Head of caudate nucleus (tissue), 42 donors: ENCODE measurements around the gene ADORA3.

Source experiments
- DNase-seq, 42 donors: peaks; one replicate each; pipeline versions ENCODE4 v3.0.0 to v3.0.0-alpha.2; 2020 to 2021; ENCODE audit warnings: mixed read lengths in 7 of 42
- intact Hi-C: fragments of 100-400 bp; cut with DNase I; formaldehyde crosslinking; loops from one replicate; pipeline ENCODE4 v1.15.0; 2022

ADORA3 gene

GRCh38 chr1:111512132-111512889 lies 8.9 kb upstream of the ADORA3 start:
- DNase-seq = peak in 1 of 42 donors; percentile 6
- intact Hi-C loops = loop anchor here (10.0 kb wide), 1 partner anchor 102 kb away; the partner anchor contains the start of gene RAP1A

- intact Hi-C loops = loop anchor here (10.0 kb wide), 1 partner anchor 103 kb away; the partner anchor contains the start of gene RAP1A
- DNase-seq = no peak
These were observed 7.9 kb upstream of the ADORA3 start for GRCh38 chr1:111511370-111511769.

DNA sequence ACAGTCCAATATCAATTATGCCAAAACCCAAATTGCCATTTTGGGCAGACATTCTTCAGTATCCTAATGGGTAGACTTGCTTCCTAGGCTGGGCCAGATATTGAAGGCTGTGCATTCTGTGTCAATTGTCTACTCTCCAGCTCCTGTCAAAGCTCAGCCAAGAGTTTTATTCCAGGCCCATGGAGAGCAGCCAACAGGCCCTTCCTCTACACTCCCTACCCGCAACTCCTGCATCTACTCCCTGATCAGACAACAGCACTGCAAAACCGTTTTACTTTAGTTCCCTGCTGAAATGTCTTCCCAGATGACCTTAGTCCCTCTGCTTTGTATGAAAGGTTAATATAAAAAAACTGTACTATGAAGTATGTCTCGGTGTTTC lies 6.6 kb upstream of the ADORA3 start:
- intact Hi-C loops = loop anchor here (2.0 to 10.0 kb wide), 3 partner anchors 105 to 245 kb away; partner anchors contain the start of genes DDX20 and RAP1A
- peak in 13 of 42 donors; percentile 32 to 76 (median 48) for DNase-seq

DNA sequence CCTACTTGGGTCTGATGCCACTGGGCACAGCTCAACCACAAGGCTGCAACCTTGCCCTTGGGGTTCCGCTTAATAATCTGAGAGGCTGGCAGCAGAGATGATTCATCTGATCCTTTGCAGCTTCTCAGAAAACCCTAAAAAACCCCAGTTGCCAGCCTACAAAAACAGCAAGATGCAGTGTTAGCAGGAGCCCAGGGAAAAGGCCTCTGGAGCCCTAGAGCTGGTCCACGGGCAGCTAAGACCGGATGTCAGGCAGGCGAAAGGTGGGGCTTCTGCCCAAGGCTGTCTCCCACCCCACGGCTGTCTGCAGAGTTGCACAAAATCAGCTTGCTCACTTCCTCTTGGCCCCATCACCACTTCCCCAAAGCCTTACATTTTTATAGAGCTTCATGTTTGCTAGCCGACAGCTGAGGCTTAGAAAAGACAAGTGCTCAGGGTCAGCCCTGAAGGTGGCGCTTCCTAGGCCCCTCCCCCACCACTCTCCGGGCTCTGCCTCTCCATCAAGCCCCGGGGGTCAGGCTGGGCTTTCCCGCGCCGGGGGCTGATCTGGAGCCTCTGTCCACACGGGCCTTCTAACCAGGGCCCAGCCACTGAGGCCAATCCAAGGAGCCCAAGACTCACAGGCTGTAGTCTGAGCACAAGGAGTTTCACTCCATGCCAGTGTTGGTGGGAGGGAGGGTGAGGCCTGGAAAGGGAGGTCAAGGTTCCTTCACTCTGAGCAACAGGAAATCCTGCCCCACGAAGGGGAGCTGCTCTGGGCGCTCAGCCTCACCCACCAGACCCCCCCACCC lies 4.2 kb upstream of the ADORA3 start:
- DNase-seq = peak in 39 of 42 donors; percentile 24 to 77 (median 59)
- intact Hi-C loops = loop anchor here (2.0 to 10.0 kb wide), 2 partner anchors 147 to 247 kb away; partner anchors contain the start of gene DDX20

GRCh38 chr1:111506561-111506960 lies 3.1 kb upstream of the ADORA3 start:
- DNase-seq = no peak
- intact Hi-C loops = loop anchor here (10.0 kb wide), 1 partner anchor 248 kb away; the partner anchor contains the start of gene DDX20

DNA sequence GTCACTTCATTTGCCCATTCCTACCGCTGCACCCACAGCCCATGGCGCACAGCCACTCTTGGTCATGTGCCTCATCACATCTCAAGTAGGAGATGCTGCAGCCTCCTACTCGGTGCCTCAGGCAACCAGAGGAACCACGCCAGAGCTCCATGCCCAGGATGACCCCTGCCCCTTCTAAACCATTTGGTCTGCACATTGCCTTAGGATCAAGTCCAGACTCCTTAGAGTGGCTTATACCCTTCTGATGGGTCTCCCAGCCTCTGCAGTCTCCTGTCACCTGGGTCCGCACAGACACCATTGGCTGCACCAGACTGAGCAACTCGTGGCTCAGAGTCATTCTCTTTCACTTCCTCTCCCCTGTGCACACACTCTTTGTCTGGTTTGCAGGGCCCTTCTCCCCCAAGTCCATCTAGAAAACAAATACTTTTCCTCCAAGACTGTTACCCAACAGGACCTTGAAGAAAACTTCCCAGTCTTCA lies 2.2 kb upstream of the ADORA3 start:
- intact Hi-C loops = loop anchor here (10.0 kb wide), 1 partner anchor 249 kb away; the partner anchor contains the start of gene DDX20
- peak in 4 of 42 donors; percentile 32 to 60 (median 43) for DNase-seq

GRCh38 chr1:111504097-111504496 lies 664 bp upstream of the ADORA3 start:
- intact Hi-C loops = loop anchor here (10.0 kb wide), 1 partner anchor 251 kb away; the partner anchor contains the start of gene DDX20
- no peak for DNase-seq

- intact Hi-C loops = loop anchor here (10.0 kb wide), 1 partner anchor 253 kb away; the partner anchor contains the start of gene DDX20
- DNase-seq = no peak
These were observed 1.8 kb downstream of the ADORA3 start for GRCh38 chr1:111501645-111502044.

DNA sequence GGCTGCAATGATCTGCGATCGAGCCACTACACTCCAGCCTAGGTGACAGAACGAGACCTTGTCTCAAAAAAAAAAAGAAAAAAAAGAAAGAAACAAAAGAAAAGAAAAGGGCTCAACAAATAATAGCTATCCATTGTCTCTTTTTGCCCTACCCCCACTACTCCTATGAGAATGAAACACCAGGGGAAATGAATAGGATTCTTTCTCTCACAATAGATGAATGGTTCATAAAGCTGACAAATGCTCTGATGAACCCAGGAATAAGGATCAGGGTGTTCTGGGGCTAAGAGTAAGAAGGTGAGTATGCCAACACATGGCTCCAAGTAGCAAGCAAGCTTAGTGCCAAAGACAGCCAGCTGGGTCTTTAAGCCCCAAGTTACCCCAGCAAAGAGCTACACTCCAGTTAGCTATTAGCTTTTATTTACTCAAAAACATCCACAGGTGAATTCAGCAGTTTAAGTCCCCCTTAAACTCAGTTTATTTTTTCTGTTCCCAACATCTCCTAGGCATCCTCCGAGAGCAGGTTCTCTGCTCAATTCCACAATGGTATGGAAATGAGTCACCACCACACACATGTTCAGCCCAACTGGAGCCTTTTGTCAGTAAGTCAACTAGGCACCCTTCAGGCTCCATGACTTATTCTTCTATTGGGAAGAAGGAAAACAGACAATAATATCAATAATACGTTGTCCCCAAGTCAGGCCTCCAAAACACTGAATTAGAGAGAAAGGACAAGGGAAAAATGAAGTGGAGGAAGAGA lies 4.2 kb downstream of the ADORA3 start:
- DNase-seq = peak in 1 of 42 donors; percentile 39
- intact Hi-C loops = no loop called here

GRCh38 chr1:111497592-111497991 lies 5.8 kb downstream of the ADORA3 start:
- intact Hi-C loops = no loop called here
- peak in 1 of 42 donors; percentile 4 for DNase-seq

DNA sequence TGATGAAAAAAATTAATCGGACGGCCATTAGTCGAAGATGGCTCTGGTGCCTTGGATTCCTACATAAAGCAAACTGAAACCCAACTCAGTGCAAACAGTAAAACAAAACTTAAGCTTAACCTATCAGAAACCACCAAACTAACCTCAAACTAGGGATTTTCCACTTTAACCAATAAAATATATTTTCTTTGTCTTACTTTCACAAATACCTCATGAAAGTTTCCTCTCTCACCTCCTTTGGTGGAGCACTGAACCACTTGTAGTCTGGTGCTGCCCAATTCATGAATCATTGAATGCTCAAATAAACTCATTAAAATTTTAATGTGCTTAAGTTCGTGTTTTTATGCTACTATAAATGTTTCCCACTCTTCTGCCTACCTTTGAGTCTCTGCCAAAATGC lies 7.0 kb downstream of the ADORA3 start:
- DNase-seq = no peak

DNA sequence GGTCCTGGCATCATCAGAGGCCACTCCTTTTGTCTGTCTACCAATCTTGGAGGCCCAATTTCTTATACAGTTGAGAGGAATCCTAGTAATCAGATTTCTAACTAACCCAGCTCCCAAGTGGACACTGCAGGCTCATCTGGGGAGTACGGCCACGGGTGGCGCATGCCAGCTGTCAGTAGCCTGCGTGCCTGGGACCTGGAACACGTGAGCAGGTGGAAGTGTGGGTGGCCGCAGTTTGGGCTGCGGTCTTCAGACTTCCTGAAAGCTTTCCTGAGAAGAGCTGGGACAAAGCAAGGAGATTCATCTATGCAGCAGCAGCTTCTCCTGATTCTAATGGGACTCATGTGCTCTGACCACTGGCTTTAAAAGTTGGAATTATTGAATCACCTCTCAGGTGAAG lies 12.4 kb downstream of the ADORA3 start:
- intact Hi-C loops = no loop called here
- peak in 1 of 42 donors; percentile 49 for DNase-seq

More for the DNA sequence above, 7.0 kb downstream of the ADORA3 start:
- intact Hi-C loops = no loop called here

DNA sequence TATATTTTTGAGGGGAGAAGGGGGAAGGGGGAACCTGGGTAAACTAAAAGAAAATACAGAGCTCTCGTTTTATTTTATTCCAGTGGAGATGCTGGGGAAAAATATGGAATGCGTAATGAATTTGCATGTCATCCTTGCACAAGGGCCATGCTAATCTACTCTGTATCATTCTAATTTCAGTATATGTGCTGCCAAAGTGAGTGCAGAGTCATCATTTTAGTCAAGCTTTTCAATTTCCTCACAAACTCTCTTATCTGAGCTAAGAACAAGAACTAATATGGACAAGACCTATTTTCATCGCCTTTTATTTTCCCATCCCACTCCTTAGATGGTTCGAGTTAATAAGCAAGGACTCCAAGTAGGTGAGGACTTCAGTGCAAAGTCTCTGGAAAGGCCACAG lies 13.2 kb downstream of the ADORA3 start:
- no peak for DNase-seq

GRCh38 chr1:111489604-111490003 lies 13.8 kb downstream of the ADORA3 start:
- peak in 5 of 42 donors; percentile 33 to 61 (median 50) for DNase-seq
- intact Hi-C loops = no loop called here

More for the DNA sequence above, 13.2 kb downstream of the ADORA3 start:
- intact Hi-C loops = no loop called here

- DNase-seq = peak in 16 of 42 donors; percentile 25 to 77 (median 61)
- intact Hi-C loops = no loop called here
These were observed 14.8 kb downstream of the ADORA3 start for GRCh38 chr1:111488669-111489068.

- DNase-seq = peak in 1 of 42 donors; percentile 30
- intact Hi-C loops = no loop called here
These were observed 16.3 kb downstream of the ADORA3 start for GRCh38 chr1:111487133-111487532.

- intact Hi-C loops = no loop called here
- no peak for DNase-seq
These were observed 17.0 kb downstream of the ADORA3 start for GRCh38 chr1:111486431-111486830.

DNA sequence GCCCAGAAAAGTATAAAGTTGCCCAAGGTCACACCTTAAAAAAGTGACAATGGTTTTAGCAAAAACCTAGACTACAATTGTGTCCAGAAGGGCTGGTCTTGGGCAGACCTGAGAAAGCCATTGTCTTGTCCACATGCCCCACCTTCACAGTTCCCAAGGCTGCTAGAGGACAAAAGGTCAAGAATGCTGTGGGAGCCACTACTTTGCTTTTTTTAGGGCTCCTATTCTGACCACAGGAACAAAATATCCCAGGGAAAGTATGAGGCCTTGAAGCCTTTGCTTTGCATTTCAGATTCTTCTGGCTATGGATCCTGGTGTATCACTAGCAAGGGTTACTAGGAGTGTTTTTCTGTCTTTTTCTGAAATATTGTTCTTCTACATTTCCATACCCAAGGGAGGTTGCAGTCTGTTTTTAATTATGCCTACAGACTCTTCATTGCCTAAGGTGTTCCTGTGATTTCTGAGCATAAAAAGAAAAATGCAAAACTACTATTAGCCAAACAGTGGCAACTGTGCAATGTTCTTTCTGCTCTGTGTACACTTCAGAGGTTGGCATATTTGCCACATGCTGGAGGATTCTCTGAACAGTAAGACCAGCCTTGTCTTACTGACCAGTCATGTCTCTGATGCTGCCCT lies 18.9 kb downstream of the ADORA3 start:
- intact Hi-C loops = no loop called here
- no peak for DNase-seq
